OCI-LY3 (cell line): ENCODE results near the gene SLC22A3.

Source experiments
- CTCF ChIP-seq: fragments of 200-600, 300-600 bp; sonication (generic); IDR thresholded peaks from 2 replicates; pipeline ENCODE4 v1.5.1; 2014; ENCODE audit warnings: antibody characterized with exemption, low read length, low read depth
- EZH2phosphoT487 ChIP-seq: fragments of 200-600 bp; shearing (Covaris generic); IDR thresholded peaks from 2 replicates; pipeline ENCODE4 v1.6.1; 2018; ENCODE audit warnings: antibody characterized with exemption, mixed run types, low read depth

GRCh38 chr6:160408528-160408927 lies 60.4 kb downstream of the SLC22A3 start:
- TF ChIP-seq CTCF (no peak), EZH2phosphoT487 (no peak)
